Measurements from ENCODE around the gene NR3C2.

- TF ChIP-seq CTCF (IDR thresholded peaks at IDR 0.05; ENCODE audit: poor library complexity, severe bottlenecking) (no peak), SMC3 (conservative IDR thresholded peaks at IDR 0.05; ENCODE audit: poor library complexity) (no peak), EZH2 (IDR thresholded peaks at IDR 0.05; ENCODE audit: borderline replicate concordance, insufficient read depth, low read length, poor library complexity, severe bottlenecking) (no peak), EP300 (conservative IDR thresholded peaks at IDR 0.05; ENCODE audit: poor library complexity, severe bottlenecking) (no peak), POLR2AphosphoS5 (IDR thresholded peaks at IDR 0.05) (no peak)
Observed at GRCh38 chr4:148059617-148060180, 382.5 kb downstream of the NR3C2 start.

Data from neural cell (in vitro differentiated cells).